ENCODE measurements around the gene KRTAP4-11.
"Not testable (repeated sequence)": the region's sequence is repeated elsewhere in the genome, so short reads cannot be mapped to it uniquely, and the experiment has no call there.

Gene KRTAP4-11

GRCh38 chr17:41123991-41124371 lies 5.8 kb upstream of the KRTAP4-11 start, which contains the start of gene KRTAP4-12:
KRTAP4-12 (minus strand) TSS chr17:41124182; CDS start chr17:41124122, 60 bp downstream.
- DNase-seq (ENCODE audit: low spot score), result not testable (repeated sequence)

GRCh38 chr17:41123292-41123990 lies 5.3 kb upstream of the KRTAP4-11 start:
- DNase-seq (ENCODE audit: low spot score), result not testable (repeated sequence)

- DNase-seq (ENCODE audit: low spot score), result no peak
These were observed 3.6 kb upstream of the KRTAP4-11 start for GRCh38 chr17:41121742-41122141.

- not testable (repeated sequence) for DNase-seq (ENCODE audit: low spot score)
These were observed 1.8 kb upstream of the KRTAP4-11 start for GRCh38 chr17:41119696-41120690.

- no peak for DNase-seq (ENCODE audit: low spot score)
These were observed 548 bp upstream of the KRTAP4-11 start for GRCh38 chr17:41118721-41119120.

- DNase-seq (ENCODE audit: low spot score), result no peak
These were observed 1.9 kb downstream of the KRTAP4-11 start for GRCh38 chr17:41116297-41116696.

- DNase-seq (ENCODE audit: low spot score), result no peak
These were observed 6.9 kb downstream of the KRTAP4-11 start for GRCh38 chr17:41111151-41111885.

GRCh38 chr17:41108728-41109386 lies 9.3 kb downstream of the KRTAP4-11 start:
- DNase-seq (ENCODE audit: low spot score), result not testable (repeated sequence)

GRCh38 chr17:41107941-41108450 lies 10.2 kb downstream of the KRTAP4-11 start:
- DNase-seq (ENCODE audit: low spot score), result no peak

- not testable (repeated sequence) for DNase-seq (ENCODE audit: low spot score)
These were observed 12.8 kb downstream of the KRTAP4-11 start, which contains the start of gene KRTAP4-9 for GRCh38 chr17:41105347-41105746. KRTAP4-9 (plus strand) TSS chr17:41105389; CDS start chr17:41105389, 0 bp downstream.

GRCh38 chr17:41104386-41105038 lies 13.7 kb downstream of the KRTAP4-11 start:
- DNase-seq (ENCODE audit: low spot score), result not testable (repeated sequence)

- DNase-seq (ENCODE audit: low spot score), result no peak
These were observed 14.3 kb downstream of the KRTAP4-11 start for GRCh38 chr17:41103896-41104295.

GRCh38 chr17:41101586-41102259 lies 16.4 kb downstream of the KRTAP4-11 start, which contains the start of gene KRTAP4-16:
KRTAP4-16 (minus strand) TSS chr17:41102209; CDS start chr17:41102209, 0 bp downstream.
- DNase-seq (ENCODE audit: low spot score), result no peak

- not testable (repeated sequence) for DNase-seq (ENCODE audit: low spot score)
These were observed 18.3 kb downstream of the KRTAP4-11 start for GRCh38 chr17:41099682-41100480.

- no peak for DNase-seq (ENCODE audit: low spot score)
These were observed 19.7 kb downstream of the KRTAP4-11 start for GRCh38 chr17:41098481-41098880.

- DNase-seq (ENCODE audit: low spot score), result no peak
These were observed 20.1 kb downstream of the KRTAP4-11 start, which contains the start of gene KRTAP4-8 for GRCh38 chr17:41098042-41098441. KRTAP4-8 (minus strand) TSS chr17:41098142; CDS start chr17:41098084, 58 bp downstream.

GRCh38 chr17:41096055-41096454 lies 22.1 kb downstream of the KRTAP4-11 start:
- no peak for DNase-seq (ENCODE audit: low spot score)

- DNase-seq (ENCODE audit: low spot score), result not testable (repeated sequence)
These were observed 29.3 kb downstream of the KRTAP4-11 start for GRCh38 chr17:41088760-41089352.

Measured in left forelimb (tissue), 1 donor.